ENCODE measurements around the gene CEACAM18.

DNA sequence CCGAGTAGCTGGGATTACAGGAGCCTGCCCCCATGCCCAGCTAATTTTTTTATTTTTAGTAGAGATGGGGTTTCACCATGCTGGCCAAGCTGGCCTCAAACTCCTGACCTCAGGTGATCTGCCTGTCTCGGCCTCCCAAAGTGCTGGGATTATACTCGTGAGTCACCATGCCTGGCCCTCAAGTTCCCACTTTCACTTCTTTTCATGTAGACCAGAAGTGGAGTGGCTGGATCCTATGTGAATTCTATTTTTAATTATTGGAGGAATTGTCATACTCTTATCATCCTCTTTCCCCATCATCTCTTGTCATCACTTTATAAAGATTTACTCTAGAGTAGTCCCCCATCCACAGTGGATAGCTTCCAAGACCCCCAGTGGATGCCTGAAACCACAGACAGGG, 48.1 kb upstream of the CEACAM18 start:
- no peak for TF ChIP-seq POLR2A (IDR thresholded peaks at IDR 0.05)
- TF ChIP-seq, protein P1, sequence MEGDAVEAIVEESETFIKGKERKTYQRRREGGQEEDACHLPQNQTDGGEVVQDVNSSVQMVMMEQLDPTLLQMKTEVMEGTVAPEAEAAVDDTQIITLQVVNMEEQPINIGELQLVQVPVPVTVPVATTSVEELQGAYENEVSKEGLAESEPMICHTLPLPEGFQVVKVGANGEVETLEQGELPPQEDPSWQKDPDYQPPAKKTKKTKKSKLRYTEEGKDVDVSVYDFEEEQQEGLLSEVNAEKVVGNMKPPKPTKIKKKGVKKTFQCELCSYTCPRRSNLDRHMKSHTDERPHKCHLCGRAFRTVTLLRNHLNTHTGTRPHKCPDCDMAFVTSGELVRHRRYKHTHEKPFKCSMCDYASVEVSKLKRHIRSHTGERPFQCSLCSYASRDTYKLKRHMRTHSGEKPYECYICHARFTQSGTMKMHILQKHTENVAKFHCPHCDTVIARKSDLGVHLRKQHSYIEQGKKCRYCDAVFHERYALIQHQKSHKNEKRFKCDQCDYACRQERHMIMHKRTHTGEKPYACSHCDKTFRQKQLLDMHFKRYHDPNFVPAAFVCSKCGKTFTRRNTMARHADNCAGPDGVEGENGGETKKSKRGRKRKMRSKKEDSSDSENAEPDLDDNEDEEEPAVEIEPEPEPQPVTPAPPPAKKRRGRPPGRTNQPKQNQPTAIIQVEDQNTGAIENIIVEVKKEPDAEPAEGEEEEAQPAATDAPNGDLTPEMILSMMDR (IDR thresholded peaks at IDR 0.05) = no peak

Data from Peyer's patch (tissue), 4 donors.